ENCODE measurements around the gene GM2A.

GRCh38 chr5:151240924-151241635, 11.9 kb upstream of the GM2A start:
- TF ChIP-seq CHD2 (IDR thresholded peaks at IDR 0.05; ENCODE audit: low read length, partially characterized antibody) (no peak), CTCF (IDR thresholded peaks at IDR 0.05) (no peak), YY1 (IDR thresholded peaks at IDR 0.05; ENCODE audit: low read depth) (no peak), MAX (IDR thresholded peaks at IDR 0.05; ENCODE audit: low read depth) (no peak), POLR2AphosphoS5 (IDR thresholded peaks at IDR 0.05; ENCODE audit: low read depth, low read length) (no peak), REST (IDR thresholded peaks at IDR 0.05; ENCODE audit: low read depth, low read length) (no peak), EP300 (IDR thresholded peaks at IDR 0.05; ENCODE audit: borderline replicate concordance in 1 of 2, low read depth in 1 of 2, low read length in 1 of 2) (no peak), RFX5 (IDR thresholded peaks at IDR 0.05; ENCODE audit: low read length) (no peak), TAF1 (IDR thresholded peaks at IDR 0.05; ENCODE audit: borderline replicate concordance, low read depth, low read length) (no peak), RCOR1 (IDR thresholded peaks at IDR 0.05; ENCODE audit: low read length) (no peak), PBX3 (IDR thresholded peaks at IDR 0.05) (no peak), ZBTB33 (IDR thresholded peaks at IDR 0.05; ENCODE audit: borderline replicate concordance, low read depth) (no peak)

Measured in SK-N-SH (cell line).